AML-193 (cell line): ENCODE data around the gene RILP.
"Not testable (repeated sequence)": the region's sequence is repeated elsewhere in the genome, so short reads cannot be mapped to it uniquely, and the experiment has no call there.

Source experiments
- DNase-seq, 2 experiments: peaks; one replicate each; lab custom pipeline; 2025; lab: John Stamatoyannopoulos, UW

The RILP gene

GRCh38 chr17:1649844-1650501 is at the start of gene RILP:
Gene RILP, minus strand, starts transcription at chr17:1649866. Its CDS starts 62 bp downstream, at chr17:1649804.
- DNase-seq = no peak

- no peak for DNase-seq
These were observed 48.0 kb upstream of the RILP start for GRCh38 chr17:1697681-1698080.

GRCh38 chr17:1695365-1695764 is 45.7 kb upstream of the RILP start:
- no peak for DNase-seq

GRCh38 chr17:1693339-1693738 is 43.7 kb upstream of the RILP start:
- DNase-seq = no peak

GRCh38 chr17:1690544-1691221 is 41.0 kb upstream of the RILP start:
- no peak for DNase-seq

- DNase-seq = not testable (repeated sequence)
These were observed 38.7 kb upstream of the RILP start for GRCh38 chr17:1688405-1688804.

- DNase-seq = no peak
These were observed 36.4 kb upstream of the RILP start for GRCh38 chr17:1686086-1686485.

GRCh38 chr17:1684378-1685189 is 34.9 kb upstream of the RILP start, which contains the start of gene PRPF8:
Gene PRPF8, minus strand, starts transcription at chr17:1684867. Its CDS starts 296 bp downstream, at chr17:1684571.
- DNase-seq = peak; percentile 67 to 75

GRCh38 chr17:1683459-1683858 is 33.8 kb upstream of the RILP start:
- peak; percentile 30 to 38 for DNase-seq

GRCh38 chr17:1676401-1676800 is 26.7 kb upstream of the RILP start:
- no peak for DNase-seq

- DNase-seq = no peak
These were observed 23.5 kb upstream of the RILP start for GRCh38 chr17:1673041-1673785.

- not testable (repeated sequence) for DNase-seq
These were observed 14.3 kb upstream of the RILP start for GRCh38 chr17:1663934-1664333.

GRCh38 chr17:1661045-1661444 is 11.4 kb upstream of the RILP start:
- DNase-seq = no peak

- DNase-seq = no peak
These were observed 8.4 kb upstream of the RILP start for GRCh38 chr17:1658100-1658499.

- no peak for DNase-seq
These were observed 4.1 kb upstream of the RILP start for GRCh38 chr17:1653735-1654134.

GRCh38 chr17:1652794-1653193 is 3.1 kb upstream of the RILP start:
- DNase-seq = not testable (repeated sequence)

GRCh38 chr17:1651559-1651844 is 1.8 kb upstream of the RILP start:
- DNase-seq = no peak

- no peak for DNase-seq
These were observed 1.3 kb upstream of the RILP start for GRCh38 chr17:1650731-1651558.

- peak; percentile 48 to 57 for DNase-seq
These were observed 463 bp downstream of the RILP start for GRCh38 chr17:1648963-1649843.
